Omental fat pad (tissue), 4 donors: ENCODE measurements around the gene RIPOR2. TPM values are rescaled to one million over a fixed set of nuclear protein-coding genes. Genes with fewer than 3 reads are reported as not detected.

Experiments
- ATAC-seq: fragments of 150-250 bp; one replicate; pipeline ENCODE4 v1.9.1; 2016; ENCODE audit warnings: mild to moderate bottlenecking, moderate library complexity; ENCODE audit not compliant: low FRiP score
- DNase-seq: peaks from one replicate; pipeline ENCODE4 v3.0.0-alpha.2; 2019; ENCODE audit warnings: low spot score
- CTCF ChIP-seq, 3 donors: fragments of 450-650 bp; IDR thresholded peaks; one replicate each; pipeline ENCODE4 v1.5.1; 2016 to 2017; ENCODE audit warnings: antibody characterized with exemption in 3 of 3, mild to moderate bottlenecking in 3 of 3, moderate library complexity in 2 of 3
- total RNA-seq, 4 donors: library from RNA; depleted of rRNA; stranded (reverse); fragments of >200 nt; gene quantifications; one replicate each; pipeline ENCODE4 v1.1.0, GENCODE V29; 2016

The RIPOR2 gene
- total RNA-seq, 4 donors from 2014 or later = 13.9 to 75.0 (median 15.0) TPM

- no peak for DNase-seq
- TF ChIP-seq CTCF (IDR thresholded peaks at IDR 0.05) = no peak
- ATAC-seq = no peak
Observed at GRCh38 chr6:24943774-24944173, 8.0 kb upstream of the RIPOR2 start.

GRCh38 chr6:24940311-24940917 lies 4.7 kb upstream of the RIPOR2 start:
- no peak for ATAC-seq
- TF ChIP-seq CTCF (IDR thresholded peaks at IDR 0.05) = no peak

GRCh38 chr6:24936641-24937317 lies 1.0 kb upstream of the RIPOR2 start:
- no peak for TF ChIP-seq CTCF (IDR thresholded peaks at IDR 0.05)
- DNase-seq = no peak
- ATAC-seq = no peak

More at GRCh38 chr6:24940311-24940917, 4.7 kb upstream of the RIPOR2 start:
- no peak for DNase-seq

- ATAC-seq = no peak
- DNase-seq = no peak
- no peak for TF ChIP-seq CTCF (IDR thresholded peaks at IDR 0.05)
Observed at GRCh38 chr6:24933868-24934401, 1.8 kb downstream of the RIPOR2 start.

- DNase-seq (no peak), ATAC-seq (no peak)
- TF ChIP-seq CTCF (IDR thresholded peaks at IDR 0.05) = no peak
Observed at GRCh38 chr6:24933266-24933665, 2.5 kb downstream of the RIPOR2 start.

GRCh38 chr6:24932832-24933231 lies 2.9 kb downstream of the RIPOR2 start:
- TF ChIP-seq CTCF (IDR thresholded peaks at IDR 0.05) = no peak
- DNase-seq (no peak), ATAC-seq (no peak)
